HG03025 (cell line): Measurements from ENCODE around the gene KCTD5.
"Not testable (repeated sequence)": the region's sequence is repeated elsewhere in the genome, so short reads cannot be mapped to it uniquely, and the experiment has no call there.

ENCODE experiments used
- ATAC-seq: cut with Tn5 transposase; IDR thresholded peaks from one replicate; pipeline ENCODE4 v1.9.1; 2021; ENCODE audit warnings: mild to moderate bottlenecking, moderate library complexity; ENCODE audit not compliant: unreplicated experiment, low FRiP score

The KCTD5 gene

DNA sequence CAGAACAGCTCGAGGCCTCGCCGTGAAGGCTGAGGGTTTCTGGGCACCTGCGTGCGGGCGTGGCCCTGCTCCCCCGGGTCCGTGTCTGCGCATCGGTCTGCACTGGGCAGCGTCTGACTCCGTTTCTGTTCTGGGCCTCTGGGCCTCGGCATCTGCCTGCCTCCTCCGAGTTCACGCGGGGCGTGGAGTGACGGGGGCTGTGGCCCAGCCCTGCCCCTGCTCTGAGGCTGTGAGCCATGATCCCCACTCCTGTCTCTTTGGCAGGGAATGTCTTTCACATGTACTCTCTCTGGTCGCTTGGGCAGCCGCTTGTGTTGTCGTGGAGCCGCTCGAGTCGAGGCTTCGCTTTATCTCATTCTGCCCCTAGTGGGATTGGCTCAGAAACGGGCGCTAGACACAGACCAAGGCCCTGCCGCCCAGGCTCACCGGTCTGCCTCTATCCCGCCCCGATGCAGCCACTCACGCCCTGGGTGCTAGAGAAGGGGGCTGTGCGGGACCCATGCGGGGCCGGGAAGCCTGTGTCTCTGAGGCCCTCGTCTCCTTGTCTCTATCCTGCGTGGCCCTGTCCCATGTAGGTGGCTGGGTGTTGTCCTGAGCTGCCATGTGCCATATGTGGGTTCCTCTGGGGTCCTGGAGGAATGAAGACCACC is 14.4 kb downstream of the KCTD5 start:
- ATAC-seq: not testable (repeated sequence)

DNA sequence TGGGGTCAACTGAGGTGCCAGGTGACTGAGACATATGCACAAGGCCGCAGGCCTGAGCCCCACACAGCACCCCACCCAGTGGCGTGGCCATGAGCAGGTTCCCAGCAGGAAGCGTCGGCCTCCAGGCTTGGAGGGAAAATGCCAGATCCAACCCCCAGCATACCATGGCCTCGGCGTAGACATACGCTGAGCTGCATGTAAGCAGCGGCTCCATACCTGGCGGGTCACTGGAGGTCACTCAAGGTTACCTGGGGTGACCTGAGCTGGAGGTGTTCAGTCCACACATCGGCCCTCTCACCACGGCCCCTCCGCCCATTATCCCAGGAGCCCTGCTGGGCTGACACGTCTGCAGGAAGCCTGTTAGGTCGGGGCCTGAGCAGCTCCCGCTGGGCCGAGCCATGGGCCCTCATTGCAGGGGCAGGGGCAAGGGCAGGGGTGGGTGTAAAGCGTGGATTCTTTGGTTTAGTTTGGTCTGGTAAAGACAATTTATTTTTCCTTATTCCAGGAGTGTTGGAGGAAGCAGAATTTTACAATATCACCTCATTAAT is 15.2 kb downstream of the KCTD5 start:
- no peak for ATAC-seq

DNA sequence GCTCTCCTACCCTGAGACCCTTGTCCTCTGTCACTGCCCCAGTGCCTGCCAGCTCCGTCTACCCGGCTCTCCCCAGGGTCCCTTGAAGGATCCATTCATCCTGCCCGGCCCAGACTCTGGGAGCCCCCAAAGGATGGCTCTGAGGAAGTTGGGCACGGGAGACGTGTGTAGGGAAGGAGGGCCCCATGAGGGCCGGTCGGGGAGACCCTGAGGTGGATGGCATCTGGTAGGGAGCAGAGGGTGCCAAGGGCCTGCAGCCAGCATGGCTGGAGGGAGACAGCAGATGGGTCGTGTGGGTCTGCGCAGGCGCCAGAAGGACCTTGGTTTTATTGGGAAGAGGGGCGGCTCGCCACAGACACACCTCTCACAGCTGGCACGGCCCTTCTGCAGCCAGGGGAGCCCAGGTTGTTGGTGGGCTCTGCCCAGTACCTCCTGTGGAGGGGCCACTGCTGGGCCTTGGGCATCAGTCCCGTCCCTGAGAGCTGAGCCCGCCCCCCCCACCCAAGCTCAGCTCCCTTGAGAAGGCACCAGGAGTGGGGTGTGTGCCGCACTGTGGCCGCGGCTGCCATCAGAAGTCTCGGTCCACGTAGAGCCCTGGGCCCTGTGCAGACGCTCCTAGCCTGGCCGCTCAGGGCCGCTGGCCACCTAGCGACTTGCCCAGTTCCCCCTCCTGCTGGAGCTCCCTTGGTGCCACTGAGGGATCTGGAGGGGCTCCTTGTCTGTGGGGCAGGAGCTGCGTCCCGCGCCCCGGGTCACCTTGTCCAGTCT is 16.0 kb downstream of the KCTD5 start:
- no peak for ATAC-seq

DNA sequence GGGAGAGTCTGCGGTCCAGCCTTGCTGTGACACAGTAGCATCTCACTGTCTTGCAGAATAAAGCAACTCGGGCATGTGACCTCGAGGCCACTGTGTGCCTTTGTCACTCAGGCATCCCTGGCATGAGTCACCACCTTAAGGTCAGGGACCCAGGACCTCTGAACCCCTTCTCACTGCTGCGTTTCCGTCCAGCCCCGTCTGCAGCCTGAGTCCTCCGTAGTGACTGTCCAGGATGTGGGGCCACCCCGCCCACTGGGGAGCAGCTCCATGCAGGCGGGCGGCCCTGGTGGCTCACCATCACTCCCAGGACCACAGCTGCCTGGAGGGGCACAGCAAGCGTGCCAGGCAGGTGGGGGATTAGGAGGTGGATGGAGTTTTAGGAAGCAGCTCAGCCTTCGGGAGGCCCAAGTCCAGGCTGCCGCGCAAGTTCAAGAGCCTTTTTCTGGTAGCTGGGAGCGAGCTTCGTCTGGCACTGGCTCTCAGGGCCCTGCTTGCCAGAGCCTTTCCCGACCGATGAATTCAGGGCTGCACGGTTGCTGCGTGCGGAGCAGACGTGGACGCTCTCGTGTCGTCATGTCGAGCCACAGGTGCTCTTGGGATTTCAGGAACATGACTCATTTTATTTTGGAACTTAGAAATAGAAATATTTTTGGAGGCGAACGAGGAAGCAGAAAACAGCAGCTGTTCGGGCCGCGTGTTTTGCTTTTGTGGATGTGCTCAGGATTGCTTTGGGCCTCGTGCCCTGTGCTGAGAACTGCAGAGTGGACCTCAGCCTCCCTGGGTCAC is 16.8 kb downstream of the KCTD5 start:
- no peak for ATAC-seq

DNA sequence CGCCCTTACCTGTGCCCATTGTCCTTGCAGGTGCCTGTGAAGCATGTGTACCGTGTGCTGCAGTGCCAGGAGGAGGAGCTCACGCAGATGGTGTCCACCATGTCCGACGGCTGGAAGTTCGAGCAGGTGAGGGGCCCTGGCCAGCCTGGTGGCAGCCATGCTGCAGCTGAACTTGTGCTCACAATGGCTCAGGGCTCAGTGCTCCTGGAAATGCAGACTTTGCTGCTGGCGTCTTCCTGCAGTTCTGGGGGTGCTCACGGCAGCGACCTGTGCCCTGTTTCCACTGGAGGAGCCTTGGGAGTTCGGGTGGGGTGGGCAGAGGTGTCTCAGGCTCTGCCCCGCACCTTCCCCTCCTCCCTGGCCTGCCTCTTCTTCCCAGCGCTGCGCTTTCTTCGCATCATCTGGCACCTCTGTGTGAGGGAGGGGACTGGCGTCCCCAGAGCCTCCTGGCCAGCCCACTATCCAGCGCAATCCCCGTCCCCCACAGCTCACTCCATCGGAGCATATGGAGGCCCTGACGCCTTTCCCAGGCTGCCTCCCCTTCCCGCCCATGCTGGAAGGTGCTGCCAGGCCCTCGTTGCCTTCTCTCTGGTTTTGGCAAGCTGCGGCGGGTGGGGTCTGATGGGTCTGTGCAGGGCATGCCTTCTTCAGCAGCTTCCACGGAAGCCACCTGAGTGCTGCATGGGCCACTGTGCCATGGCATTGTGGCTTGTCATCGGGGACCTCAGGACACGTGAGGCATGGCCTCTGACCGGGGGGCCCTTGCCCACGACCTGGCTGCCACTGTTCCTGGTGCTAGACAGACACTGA is 17.7 kb downstream of the KCTD5 start:
- no peak for ATAC-seq

DNA sequence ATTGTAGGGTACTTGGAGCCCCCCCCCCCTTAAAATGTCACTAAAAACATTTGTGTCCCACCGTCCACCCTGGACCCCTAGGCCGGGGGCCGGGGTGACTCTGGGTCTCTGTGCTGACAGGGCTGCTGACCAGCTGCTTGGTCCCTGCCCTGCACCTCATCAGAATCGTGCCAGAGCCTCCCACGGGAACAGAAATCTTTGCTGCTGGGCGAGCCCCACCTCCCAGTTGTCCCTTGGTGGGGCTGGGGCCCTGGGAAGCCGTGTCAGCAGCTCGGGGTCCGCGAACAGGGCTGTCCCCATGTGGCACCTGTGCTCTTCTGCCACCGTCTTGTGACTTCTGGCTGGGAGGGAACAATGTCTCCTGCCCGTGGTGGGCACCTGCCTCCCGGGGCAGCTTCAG is 18.5 kb downstream of the KCTD5 start:
- no peak for ATAC-seq

DNA sequence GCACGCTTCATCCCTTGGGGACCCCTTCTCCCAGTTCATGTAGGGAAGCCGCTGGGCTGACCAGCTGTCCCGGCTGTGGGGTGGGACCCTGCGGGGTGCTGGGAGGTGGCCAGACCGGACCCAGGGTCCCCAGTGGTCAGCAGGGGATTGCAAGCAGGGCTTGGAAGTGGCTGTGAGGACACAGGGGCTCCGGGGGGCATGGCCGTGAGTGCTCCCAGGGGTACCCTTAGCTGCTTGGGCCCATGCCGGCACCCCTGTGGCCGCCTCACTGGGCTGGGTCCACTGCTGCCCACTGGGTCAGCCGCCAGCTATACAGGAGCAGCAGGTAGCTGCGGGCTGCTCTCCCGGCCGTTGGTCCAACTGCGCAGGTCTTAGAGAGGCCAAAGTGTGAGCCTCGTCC is 18.9 kb downstream of the KCTD5 start:
- no peak for ATAC-seq

DNA sequence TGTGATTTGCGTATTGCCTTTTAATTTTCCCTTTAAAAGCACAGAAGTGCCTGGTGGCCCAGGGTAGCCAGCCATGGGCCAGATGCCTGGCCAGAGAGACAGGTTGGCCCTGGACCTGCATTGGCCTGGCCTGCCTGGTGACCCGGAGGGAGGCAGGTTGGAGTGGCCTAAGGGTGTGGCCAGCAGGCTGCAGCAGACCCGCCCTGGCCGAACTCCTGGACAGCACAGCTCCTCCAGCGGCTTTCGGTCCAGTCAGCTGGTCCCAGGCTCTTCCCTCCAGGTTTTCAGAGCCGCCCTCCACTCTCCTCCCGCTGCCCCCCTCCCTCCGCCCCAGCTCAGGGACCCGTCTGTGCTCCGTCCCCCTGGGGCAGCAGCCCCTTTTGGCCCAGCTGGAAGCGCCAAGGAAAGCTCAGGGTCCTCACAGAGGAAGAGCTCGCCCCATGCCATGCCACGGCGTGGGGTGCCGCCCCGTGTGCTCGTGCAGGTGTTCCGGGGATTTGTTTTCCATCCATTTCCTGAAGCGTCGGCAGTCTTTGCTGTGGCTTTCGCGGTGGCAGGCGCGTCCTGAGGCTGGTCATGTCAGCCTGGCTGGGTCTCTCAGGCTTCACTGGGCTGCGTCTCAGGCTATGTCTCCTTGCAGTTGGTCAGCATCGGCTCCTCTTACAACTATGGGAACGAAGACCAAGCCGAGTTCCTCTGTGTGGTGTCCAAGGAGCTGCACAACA is 19.6 kb downstream of the KCTD5 start:
- no peak for ATAC-seq

DNA sequence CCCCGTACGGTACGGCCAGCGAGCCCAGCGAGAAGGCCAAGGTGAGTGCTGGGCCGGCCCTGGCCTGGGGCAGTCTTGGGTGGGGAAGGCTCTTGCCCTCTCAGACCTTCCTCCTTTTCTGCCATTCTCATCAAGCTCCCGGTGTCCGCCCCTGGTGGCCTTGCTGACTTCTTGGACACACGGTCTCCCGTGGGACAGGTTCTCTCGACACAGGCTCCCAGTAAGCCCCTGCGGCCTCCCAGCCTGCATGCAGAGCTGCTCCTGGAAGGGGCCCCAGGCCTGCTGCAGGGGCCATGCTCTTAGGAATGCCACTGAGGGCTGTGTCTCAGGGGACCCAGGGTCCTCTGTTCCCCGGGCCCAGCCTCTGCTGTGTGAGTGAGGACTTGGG is 20.1 kb downstream of the KCTD5 start:
- ATAC-seq: no peak

DNA sequence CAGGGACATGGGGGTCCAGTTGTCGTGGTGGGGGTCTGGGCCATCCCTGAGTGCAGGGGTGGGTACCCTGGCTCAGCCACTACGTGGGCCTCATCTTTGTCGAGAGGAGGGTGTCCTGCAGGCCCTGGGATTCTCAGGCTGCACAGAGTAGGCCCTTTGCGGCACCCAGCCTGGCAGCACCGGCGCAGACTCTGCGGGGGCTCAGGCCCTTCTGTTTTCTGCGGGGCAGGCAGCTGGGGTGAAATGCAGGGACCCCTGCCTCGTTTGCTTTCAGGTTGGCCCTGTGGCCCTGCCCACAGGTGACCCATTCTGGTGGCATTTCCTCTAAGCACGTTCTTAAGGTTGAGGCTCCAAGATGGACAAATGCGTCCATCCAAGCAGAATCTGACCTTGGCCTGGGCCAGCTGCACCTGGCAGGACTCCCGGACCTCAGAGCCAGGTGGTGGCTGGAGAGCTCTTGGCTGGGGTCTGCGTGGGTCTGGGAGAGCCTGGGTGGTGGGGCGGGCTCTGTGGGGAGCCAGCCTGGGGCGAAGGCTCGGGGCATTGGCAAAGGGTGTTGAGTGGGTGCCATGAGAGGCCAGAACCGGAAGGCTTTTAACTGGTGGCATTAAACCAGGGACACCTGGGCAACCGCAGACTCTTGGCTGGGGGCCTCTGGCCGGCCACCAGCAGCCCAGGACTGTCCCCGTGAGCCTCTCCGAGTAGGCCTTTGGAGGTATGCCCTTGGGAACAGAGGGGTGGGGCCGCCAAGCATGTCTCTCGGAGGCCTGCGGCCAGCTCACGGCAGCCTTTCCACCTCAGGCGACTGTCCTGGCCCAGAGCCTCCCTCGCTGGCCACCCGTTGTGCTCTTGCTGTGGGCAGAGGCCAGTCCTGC is 20.8 kb downstream of the KCTD5 start:
- ATAC-seq: no peak

DNA sequence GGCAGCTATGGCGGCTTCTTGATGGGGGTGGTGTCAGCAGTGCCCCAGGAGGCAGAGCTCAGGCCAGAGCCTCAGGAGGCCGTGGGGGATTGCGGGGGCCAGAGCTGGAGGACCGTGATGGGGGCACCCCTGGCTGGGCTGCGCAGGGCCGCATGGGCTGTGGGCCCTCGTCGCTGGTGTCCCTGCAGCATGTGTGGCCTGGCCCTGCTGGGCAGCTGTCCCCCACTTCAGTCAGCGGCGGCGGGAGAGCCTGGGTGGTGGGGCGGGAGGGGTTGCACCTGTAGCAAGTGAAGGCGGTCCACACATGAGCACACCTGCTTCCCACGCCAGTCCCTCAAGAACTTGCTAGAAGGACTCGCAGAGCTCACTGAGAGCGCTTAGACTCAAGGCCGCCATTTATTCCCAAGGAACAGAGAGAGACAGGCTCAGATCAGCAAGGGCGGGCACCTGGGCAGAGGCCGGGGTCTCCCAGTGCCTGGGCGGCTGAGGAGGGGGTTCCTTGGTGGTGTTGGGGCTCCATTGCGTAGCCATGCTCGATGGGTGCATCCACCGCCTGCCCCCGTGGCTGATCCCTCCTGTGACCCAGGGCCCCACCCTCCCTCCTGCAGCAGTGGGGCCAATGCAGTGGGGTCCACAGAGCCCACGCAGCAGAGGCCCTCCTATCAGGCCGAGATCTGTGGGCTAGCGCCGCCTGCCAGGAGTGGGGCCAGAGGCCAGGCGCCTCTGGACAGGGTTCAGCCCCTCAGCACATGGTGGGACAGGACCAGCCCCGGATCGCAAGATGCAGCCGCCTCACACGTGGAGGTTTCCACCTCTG is 22.1 kb downstream of the KCTD5 start:
- no peak for ATAC-seq

DNA sequence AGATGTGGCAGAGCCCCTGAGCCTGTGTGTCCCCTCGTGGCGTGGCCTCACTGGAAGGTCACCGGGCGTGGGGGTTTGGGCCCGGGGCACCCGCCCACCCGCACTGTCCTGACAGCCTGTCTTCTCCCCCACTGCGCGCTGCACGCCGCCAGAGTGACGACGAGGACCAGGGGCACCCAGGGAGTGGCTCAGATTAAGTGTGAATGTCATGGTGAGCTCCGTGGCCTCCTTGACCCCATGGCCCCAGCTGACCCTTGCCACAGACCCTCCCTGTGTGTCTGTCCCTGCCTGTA is 22.6 kb downstream of the KCTD5 start:
- no peak for ATAC-seq

DNA sequence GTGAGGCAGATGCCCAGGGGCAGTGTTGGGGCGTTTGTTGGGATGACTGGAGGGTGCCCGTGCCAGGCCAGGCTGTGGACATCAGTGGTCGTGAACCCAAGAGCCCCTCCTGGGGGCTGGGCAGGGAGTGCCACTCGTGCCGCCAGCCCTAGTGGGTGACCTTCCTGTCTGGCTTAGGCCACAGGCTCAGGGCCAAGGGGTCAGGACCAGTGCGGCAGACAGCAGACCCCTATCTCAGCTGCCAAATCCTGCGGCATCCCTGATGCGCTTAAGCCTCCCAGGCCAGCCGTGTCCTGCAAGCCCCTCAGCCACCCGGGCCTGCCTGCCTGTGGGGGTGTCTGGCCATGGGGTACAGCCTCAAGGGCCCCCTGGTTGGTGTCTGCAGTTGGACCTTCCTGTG is 23.0 kb downstream of the KCTD5 start:
- no peak for ATAC-seq

DNA sequence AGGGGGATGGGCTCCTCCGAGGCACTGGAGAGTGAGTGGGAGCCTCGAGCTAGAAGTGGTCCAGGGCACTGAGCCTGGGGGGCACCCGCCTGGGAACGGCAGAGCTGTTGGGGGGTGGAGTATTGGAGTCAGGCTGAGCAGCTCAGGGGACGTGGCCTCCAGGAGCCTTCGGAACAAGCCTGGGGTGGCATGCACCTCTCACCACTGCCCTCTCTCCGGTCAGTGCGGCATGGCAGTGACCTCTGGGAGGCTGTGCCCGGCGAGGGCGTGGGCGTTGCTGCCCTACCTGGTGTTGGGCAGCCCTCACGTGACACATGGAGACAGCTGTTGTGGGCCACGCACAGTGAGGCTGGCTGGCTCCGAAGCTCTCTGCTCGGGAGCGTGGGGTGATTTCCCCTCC is 23.8 kb downstream of the KCTD5 start:
- no peak for ATAC-seq

DNA sequence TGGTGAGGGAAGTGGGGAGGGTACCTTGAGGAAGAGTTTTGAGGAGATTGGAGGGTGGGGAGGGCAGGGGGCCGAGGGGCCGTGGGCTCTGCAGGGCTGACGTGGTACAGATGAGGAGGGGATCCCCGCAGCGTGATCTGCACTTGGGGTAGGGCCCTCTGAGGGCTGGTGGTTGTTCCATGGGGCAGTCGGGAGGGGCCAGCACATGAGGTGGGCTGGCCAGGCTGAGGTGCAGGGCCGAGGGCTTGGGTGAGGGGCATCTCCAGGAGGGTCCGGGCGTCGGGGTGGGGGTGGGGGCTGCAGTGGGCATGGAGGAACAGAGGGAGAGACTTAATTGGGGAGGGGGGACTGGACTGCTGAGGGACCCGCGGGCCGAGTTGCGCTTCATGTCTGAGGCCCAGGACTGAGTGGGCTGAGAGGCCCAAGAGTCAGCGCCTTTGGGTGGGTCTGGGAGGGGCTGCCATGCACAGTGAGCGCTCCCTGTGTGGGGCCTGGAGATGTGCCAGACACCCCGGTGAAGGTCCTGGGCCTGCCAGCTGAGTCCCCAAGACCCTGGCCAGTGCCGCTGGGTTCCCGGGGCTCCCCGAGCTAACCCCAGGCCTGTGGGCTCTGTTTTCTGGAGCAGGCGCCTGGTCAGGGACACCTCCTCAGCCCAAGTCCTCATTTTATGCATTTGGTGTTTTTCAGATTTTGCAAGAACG is 24.4 kb downstream of the KCTD5 start:
- ATAC-seq: no peak

DNA sequence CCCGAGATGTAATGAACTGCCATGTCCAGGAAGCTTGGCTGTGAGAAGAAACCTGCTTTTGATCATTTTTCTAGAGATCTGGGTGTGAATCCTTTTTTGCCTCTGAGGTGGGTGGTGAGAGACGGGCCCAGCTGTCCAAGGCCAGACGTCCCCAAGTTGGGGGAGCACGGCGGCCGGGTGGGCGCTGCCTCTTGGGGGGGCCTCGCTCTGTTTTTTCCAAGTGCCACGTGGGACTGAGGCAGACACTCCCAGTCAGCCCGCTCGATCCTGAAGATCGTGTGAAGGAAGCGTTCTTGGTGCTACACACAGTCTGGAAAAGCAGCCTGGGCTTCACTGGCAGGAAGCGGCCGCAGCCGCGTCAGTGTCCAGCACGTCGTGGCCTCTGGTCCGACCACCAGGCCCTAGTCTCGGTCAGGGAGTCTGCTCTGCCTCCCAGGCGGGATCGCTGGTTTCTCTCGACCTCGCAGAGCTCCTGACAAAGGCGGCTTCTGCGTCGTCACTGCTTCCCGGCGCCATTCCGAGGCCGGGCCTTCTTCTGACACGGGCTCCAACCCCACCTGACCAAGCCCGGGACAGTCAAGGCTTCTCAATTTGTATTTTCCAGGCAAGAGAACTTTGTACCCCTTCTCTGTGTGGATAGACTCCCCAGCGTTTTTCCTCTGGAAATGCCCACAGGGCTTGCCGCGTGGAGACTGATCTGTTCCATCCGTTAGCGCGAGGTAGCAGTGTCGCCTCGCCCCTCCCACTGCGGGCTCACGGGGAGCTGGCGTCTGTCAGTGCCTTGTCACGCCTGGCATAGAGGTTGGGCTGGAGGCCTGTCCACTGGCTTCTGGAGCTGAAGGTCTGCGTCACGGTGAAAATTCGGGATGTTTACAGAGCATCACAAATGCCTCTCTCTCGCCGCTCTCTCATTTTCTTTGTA is 25.3 kb downstream of the KCTD5 start:
- ATAC-seq: no peak

DNA sequence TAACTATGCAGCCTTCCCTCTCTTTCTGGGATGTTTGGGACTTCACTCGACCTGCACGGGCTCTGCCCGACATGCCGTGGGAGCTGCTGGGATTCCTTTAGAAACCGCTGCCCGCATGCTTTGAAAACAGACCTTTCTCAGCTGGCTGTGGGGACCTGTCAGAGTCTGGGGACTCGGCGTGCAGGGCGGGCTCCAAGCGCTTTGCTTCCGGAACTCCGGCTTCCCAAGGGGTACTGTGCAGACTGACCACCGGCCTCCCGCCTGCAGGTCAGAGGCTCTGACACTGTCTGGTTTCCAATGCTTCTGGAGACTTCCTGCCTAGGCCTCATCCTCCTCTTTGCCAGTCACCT is 25.9 kb downstream of the KCTD5 start:
- ATAC-seq: no peak
